Measurements from ENCODE around the gene FKBP15.

Gene FKBP15

GRCh38 chr9:113181165-113181564, 39.9 kb downstream of the FKBP15 start:
- no peak for TF ChIP-seq CTCF (IDR thresholded peaks at IDR 0.05; ENCODE audit: low read depth, low read length)
- H3K4me3 ChIP-seq (ENCODE audit: low read depth, low read length): no peak overlapping the region

GRCh38 chr9:113179839-113180238, 41.2 kb downstream of the FKBP15 start:
- H3K4me3 ChIP-seq (ENCODE audit: low read depth, low read length): no peak overlapping the region
- no peak for TF ChIP-seq CTCF (IDR thresholded peaks at IDR 0.05; ENCODE audit: low read depth, low read length)

GRCh38 chr9:113178087-113178486, 43.0 kb downstream of the FKBP15 start:
- H3K4me3 ChIP-seq (ENCODE audit: low read depth, low read length): no peak overlapping the region

GRCh38 chr9:113177251-113177650, 43.8 kb downstream of the FKBP15 start:
- H3K4me3 ChIP-seq (ENCODE audit: low read depth, low read length): no peak overlapping the region
- TF ChIP-seq CTCF (IDR thresholded peaks at IDR 0.05; ENCODE audit: low read depth, low read length): no peak

More at GRCh38 chr9:113178087-113178486, 43.0 kb downstream of the FKBP15 start:
- TF ChIP-seq CTCF (IDR thresholded peaks at IDR 0.05; ENCODE audit: low read depth, low read length): no peak

GRCh38 chr9:113176803-113177202, 44.3 kb downstream of the FKBP15 start:
- TF ChIP-seq CTCF (IDR thresholded peaks at IDR 0.05; ENCODE audit: low read depth, low read length): no peak

GRCh38 chr9:113173341-113173740, 47.7 kb downstream of the FKBP15 start:
- no peak for TF ChIP-seq CTCF (IDR thresholded peaks at IDR 0.05; ENCODE audit: low read depth, low read length)
- no peak overlapping the region for H3K4me3 ChIP-seq (ENCODE audit: low read depth, low read length)

More at GRCh38 chr9:113176803-113177202, 44.3 kb downstream of the FKBP15 start:
- H3K4me3 ChIP-seq (ENCODE audit: low read depth, low read length): no peak overlapping the region

GRCh38 chr9:113168809-113169208, 52.3 kb downstream of the FKBP15 start:
- no peak for TF ChIP-seq CTCF (IDR thresholded peaks at IDR 0.05; ENCODE audit: low read depth, low read length)
- H3K4me3 ChIP-seq (ENCODE audit: low read depth, low read length): no peak overlapping the region

All from WI38 (cell line).